Erythroblast (primary cell): ENCODE results near the gene RAB27B.

Experiments
- DNase-seq, 2 experiments: peaks; one replicate each; lab custom pipeline; 2025; lab: John Stamatoyannopoulos, UW
- GATA1 ChIP-seq: IDR thresholded peaks from 2 replicates; pipeline ENCODE4 v1.6.1; 2011; ENCODE audit warnings: low read depth, mild to moderate bottlenecking, control low read depth, low read length, moderate library complexity
- POLR2A ChIP-seq: IDR thresholded peaks from 2 replicates; pipeline ENCODE4 v1.6.1; 2011; ENCODE audit warnings: mild to moderate bottlenecking, low read length

Gene RAB27B

GRCh38 chr18:54859667-54860421, 31.6 kb downstream of the RAB27B start:
- TF ChIP-seq GATA1, result no peak
- DNase-seq, result no peak

GRCh38 chr18:54860941-54861340, 32.7 kb downstream of the RAB27B start:
- DNase-seq, result peak in 1 of 2 experiments; percentile 21
- no peak for TF ChIP-seq GATA1
- no peak for TF ChIP-seq POLR2A

- TF ChIP-seq GATA1, result no peak
Observed at GRCh38 chr18:54867131-54867530, 38.9 kb downstream of the RAB27B start.

GRCh38 chr18:54871231-54871630, 43.0 kb downstream of the RAB27B start:
- TF ChIP-seq GATA1 (peak; percentile 37), POLR2A (peak; percentile 20)
- peak; percentile 77 to 95 for DNase-seq

More at GRCh38 chr18:54867131-54867530, 38.9 kb downstream of the RAB27B start:
- peak; percentile 63 to 88 for DNase-seq

GRCh38 chr18:54872681-54873080, 44.4 kb downstream of the RAB27B start:
- TF ChIP-seq GATA1 (no peak), POLR2A (no peak)

GRCh38 chr18:54873884-54874255, 45.6 kb downstream of the RAB27B start:
- peak; percentile 24 to 35 for DNase-seq
- TF ChIP-seq POLR2A, result no peak
- TF ChIP-seq GATA1, result no peak

More at GRCh38 chr18:54872681-54873080, 44.4 kb downstream of the RAB27B start:
- peak; percentile 45 to 51 for DNase-seq

GRCh38 chr18:54875063-54875462, 46.8 kb downstream of the RAB27B start:
- no peak for DNase-seq
- TF ChIP-seq POLR2A, result no peak
- TF ChIP-seq GATA1, result no peak

- DNase-seq, result no peak
- TF ChIP-seq GATA1 (no peak), POLR2A (no peak)
Observed at GRCh38 chr18:54877076-54877475, 48.8 kb downstream of the RAB27B start.

GRCh38 chr18:54878159-54878622, 49.9 kb downstream of the RAB27B start:
- TF ChIP-seq POLR2A, result no peak
- TF ChIP-seq GATA1, result no peak
- peak in 1 of 2 experiments; percentile 13 for DNase-seq

GRCh38 chr18:54878659-54879358, 50.5 kb downstream of the RAB27B start:
- TF ChIP-seq POLR2A (no peak), GATA1 (no peak)
- DNase-seq, result no peak

- TF ChIP-seq POLR2A, result no peak
- no peak for TF ChIP-seq GATA1
- DNase-seq, result peak in 1 of 2 experiments; percentile 19
Observed at GRCh38 chr18:54879691-54880090, 51.4 kb downstream of the RAB27B start.

- TF ChIP-seq POLR2A, result no peak
- no peak for TF ChIP-seq GATA1
- DNase-seq, result peak; percentile 44 to 72
Observed at GRCh38 chr18:54880395-54881105, 52.3 kb downstream of the RAB27B start.

GRCh38 chr18:54881229-54881768, 53.0 kb downstream of the RAB27B start:
- TF ChIP-seq GATA1, result no peak
- TF ChIP-seq POLR2A, result no peak

More at GRCh38 chr18:54881229-54881768, 53.0 kb downstream of the RAB27B start:
- DNase-seq, result peak; percentile 78 to 90
